Adrenal gland (tissue), 5 donors: ENCODE measurements around the gene RAB6B.

Experiments used
- CTCF ChIP-seq, 6 experiments: fragments of 450-650 bp in 4 of 6; fragments of 200-600 bp in 2 of 6; sonication (generic) in 1 of 6; IDR thresholded peaks; 1 replicate in 5 of 6; 2 replicates in 1 of 6; pipeline versions ENCODE4 v1.5.1 to v1.8.0; 2016 to 2021; ENCODE audit warnings: antibody characterized with exemption in 6 of 6, mild to moderate bottlenecking in 2 of 6, moderate library complexity in 1 of 6
- POLR2A ChIP-seq, 2 donors: fragments of 450-650 bp; IDR thresholded peaks; one replicate each; pipeline ENCODE4 v1.6.1; 2017; ENCODE audit warnings: antibody characterized with exemption in 2 of 2, mild to moderate bottlenecking in 2 of 2, moderate library complexity in 1 of 2
- donor health status: DM: no; HTN: no; CAD: no.

- TF ChIP-seq CTCF (IDR thresholded peaks at IDR 0.05) (no peak), POLR2A (IDR thresholded peaks at IDR 0.05) (no peak)
These were observed 12.0 kb downstream of the RAB6B start for GRCh38 chr3:133883641-133884040.
